C4-2B (cell line): ENCODE data around the gene EPS15.

Source experiments
- CTCF ChIP-seq: fragments of 450-650 bp; conservative IDR thresholded peaks from 2 replicates; pipeline ENCODE4 v1.5.1; 2017; ENCODE audit warnings: mild to moderate bottlenecking
- ZFX ChIP-seq: fragments of 450-650 bp; IDR thresholded peaks from 2 replicates; pipeline ENCODE4 v1.6.1; 2017

GRCh38 chr1:51343624-51344023, 175.4 kb downstream of the EPS15 start:
- TF ChIP-seq CTCF (no peak), ZFX (no peak)
